HPDE6-E6E7 (cell line): ENCODE data around the gene TOX2.

Experiments used
- DNase-seq: peaks from one replicate; pipeline ENCODE4 v3.0.0; 2011; ENCODE audit warnings: missing footprints; ENCODE audit errors: extremely low spot score

TOX2 gene

DNA sequence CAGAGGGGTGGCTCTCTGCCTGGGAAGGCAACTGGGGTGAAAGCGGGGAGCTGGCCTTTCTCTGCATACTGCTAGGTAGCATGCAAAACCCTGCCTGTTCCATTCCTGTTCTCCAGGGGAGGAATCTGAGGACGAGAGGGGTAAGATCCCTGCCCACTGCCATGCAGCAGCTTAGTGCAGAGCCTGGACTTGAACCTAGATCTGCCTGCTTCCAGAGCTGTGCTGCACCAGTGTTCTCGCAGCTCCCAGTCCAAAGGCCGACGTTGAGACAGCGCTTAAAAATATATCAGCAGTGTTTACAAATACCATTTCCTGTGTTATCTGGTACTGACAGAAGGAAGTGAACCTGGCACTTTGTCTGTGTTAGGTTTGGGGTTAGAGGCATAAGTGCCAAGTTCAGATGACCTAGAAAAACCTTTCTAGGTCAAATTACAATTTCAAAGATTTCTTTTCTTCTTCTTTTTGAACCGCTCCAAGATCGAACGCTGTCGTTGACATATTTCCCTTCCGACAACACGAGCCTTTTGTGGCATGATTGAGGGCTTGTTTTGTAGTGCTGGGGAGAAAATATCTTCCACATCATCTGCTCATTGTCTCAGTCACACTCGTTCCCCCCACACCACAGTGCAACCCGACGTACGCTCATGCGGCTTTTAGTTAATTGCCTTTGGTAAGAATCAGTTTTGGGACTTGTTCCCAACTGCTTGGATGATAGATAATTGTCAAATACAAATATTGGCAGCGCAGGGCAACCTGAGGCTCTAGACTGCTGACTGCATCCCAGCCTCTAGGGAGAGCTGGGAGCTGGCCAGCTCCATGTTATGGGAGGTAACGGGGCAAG, 44.6 kb downstream of the TOX2 start:
- DNase-seq, result no peak

DNA sequence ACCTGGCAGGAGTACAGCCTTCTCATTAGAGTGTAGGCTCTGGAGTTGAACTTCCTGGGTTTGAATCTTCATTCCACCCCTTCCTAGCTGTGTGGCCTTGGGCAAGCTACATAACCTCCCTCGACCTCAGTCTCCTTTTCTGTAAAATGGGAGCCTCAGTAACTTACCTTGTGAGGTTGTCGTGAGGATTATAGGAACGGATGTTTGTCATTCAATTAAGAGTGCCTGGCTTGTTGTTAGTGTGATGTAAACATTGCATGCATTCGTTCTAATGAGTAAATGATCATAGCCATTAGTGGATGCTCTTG, 45.2 kb downstream of the TOX2 start:
- DNase-seq, result no peak

DNA sequence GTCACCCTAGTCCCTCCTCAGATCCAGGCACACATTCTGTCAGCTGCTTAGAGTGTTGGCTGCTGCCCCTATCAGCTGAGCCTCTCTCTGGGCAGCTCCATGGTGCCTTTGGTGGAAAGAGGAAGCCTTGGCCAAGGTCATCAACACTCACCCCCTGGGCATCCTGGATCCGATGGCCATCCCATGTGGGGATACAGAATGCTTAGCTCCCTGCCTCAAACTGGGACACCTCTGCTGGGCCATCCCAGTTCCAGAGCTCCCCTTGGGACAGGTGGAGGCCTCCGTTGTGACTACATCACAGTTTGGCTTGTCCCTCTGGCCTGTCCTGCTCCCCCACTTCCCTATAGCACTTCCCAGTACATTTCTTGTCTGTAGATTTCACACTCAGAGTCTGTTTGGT, 45.6 kb downstream of the TOX2 start:
- no peak for DNase-seq

DNA sequence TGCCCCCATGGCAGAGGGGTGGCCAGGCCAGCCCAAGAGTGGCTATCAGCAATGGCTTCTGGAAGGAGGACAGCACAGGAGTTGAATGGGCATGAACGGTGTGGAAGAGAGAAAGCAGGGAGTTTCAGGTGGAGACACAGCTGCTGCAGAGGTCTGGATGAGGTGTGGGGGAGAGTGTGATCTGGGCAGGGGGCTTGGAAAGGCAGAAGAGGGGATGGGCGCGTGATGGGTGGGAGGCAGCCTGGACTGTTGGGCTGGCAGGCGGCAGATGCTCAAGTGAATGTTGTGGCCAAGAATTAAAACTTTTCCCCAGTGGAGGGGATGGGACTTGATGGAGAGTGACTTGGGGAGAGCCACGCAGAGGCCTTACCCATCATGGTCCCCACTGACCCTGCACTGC, 46.5 kb downstream of the TOX2 start:
- DNase-seq, result no peak

DNA sequence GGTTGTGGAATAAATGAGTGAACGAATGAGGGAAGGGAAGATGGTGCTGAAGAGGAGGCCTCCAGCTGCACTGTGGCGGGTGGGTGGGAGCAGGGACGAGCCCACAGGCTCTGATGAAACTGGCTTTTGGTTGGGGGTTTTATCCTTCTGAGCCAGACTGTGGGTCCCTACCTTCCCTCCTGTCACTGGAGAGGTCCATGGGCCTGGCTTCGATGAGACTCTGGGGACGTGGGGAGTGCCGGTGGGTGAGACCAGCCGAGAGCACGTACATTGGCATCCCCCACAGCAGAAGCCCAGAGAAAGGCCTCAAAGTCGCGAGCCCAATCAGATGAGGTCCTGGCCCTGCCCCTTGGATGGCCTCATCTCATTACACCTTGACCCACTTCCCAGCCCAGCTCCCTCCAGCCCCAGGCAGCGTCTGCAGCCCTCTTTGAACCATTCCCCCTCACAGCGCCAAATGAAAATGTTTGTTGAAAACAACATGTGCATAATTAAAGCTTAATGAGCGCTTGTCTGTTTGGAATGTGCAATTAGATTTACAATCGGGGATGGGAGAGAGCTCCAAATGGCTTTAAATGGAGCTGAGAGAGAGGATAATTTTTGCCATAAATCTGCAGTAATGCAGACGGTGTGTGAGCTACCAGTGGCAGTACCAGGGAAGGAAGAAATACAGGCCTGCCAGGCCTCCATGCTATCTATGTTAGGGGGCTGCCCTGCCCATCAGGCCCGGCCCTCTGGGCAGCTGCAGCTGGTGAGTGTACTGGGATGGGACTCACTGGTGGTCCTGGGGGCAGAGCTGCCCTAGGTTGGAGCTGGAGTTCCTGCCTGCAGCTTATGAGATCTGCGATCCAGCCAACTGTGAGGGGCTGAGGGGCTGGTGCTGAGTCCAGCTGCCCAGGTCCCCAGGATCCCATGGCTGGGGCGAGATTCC, 47.2 kb downstream of the TOX2 start:
- DNase-seq, result no peak

DNA sequence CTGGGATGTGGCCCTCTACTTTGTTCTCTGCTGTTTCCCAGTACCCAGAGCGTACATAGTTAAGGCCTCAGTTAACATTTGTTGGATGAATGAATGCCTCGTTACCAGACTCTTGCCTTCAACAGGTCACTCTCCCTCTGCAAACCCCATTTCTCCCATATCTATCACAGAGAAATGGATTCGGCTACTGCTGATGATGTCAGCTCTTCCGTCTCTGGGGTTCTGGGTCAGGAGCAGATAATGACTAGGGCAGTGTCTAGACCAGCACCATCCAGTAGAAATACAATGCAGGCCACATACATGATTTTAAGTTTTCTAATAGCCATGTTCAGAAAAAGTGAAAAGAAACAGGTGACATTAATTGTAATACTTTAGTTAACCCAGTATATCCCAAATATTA, 47.9 kb downstream of the TOX2 start:
- no peak for DNase-seq

DNA sequence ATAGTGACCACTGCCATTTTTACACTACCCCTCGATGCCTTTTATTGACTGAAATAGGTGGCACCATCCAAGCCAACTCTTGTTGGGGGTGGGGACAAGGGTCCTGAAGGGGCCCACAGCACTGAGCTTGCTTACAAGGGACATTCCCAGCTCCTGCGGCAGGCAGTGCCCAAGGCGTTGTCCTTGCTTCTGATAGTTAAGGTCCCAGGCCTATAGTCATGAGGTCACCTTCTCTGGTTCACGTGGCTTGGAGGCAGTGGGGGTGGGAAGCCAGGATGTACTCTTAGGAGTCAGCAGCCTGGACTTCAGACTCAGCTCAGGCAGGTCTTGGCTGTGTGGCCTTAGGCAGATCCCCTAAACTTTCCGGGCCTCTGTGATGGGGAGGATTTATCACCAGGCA, 48.6 kb downstream of the TOX2 start:
- DNase-seq, result no peak

DNA sequence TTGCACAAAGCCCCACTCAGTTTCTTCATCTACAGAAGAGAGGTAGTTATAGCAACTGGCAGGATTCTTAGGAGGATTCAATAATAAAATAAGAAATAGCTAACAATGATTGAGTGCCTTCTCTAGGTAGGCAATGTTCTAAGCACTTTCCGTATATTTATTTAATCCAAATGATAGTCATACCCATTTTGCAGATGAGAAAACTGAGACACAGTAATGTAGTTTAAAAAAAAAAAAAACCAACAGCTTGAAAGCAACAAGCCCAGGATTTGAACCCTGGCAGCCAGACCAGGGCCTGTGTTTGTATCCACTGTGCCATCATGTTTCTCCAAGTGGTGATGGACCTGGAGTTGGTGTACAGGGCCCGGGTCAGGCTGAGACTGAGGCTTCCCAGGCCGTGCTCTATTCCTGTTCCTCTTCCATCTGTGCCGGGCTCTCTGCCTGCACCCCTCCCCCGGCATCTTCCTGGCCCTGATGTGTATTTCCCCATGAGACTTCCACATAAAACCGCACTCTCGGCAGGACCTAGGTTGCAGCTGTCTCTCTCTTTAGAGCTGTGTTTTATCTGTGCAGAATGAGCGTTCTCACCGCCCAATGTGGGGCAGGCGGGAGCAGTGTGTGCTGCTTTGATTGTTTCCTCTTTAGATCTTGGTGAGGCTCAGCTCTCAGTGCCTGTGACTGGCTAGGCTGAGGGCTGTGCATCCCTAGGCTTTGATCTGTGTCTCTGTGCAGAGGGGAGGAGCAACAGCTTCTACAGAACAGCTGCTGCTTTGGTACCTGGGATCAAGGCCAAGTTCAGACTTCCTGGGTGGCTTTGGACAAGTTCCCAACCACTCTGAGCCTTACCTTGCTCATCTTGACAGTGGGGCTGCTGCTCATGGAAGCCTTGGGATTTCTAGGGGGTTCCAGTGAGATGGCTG, 49.5 kb downstream of the TOX2 start:
- no peak for DNase-seq

DNA sequence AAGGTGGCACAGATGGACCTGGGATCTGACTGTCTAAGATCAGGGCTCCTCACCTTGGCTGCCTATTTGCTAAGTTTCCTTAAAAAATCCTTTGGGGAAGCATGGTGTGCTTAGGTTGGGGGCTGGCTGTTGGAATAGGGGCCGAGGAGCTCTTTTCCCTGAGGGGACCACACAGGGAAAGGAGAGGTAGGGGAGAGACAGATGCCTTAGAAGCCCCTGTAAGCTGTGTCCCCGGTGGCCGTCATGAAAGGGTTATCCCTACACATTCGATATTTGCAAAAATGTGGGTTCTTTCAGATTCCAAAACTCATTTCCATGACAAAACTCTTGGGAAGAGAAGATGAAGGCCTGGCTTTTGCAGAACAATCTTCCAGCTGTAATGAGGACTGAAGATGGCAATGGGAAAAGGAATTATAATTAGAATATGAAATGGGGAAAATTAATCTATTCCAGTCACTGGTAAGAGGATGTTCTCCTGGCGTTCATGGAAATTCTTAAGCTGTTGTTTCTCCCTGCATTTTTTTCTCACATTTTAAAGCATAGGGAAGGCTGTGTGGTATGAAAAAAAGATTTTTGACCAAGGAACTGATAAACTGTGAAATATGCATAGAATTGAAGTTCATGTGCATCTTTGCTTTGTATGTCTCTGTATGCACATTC, 53.8 kb downstream of the TOX2 start:
- DNase-seq, result no peak

DNA sequence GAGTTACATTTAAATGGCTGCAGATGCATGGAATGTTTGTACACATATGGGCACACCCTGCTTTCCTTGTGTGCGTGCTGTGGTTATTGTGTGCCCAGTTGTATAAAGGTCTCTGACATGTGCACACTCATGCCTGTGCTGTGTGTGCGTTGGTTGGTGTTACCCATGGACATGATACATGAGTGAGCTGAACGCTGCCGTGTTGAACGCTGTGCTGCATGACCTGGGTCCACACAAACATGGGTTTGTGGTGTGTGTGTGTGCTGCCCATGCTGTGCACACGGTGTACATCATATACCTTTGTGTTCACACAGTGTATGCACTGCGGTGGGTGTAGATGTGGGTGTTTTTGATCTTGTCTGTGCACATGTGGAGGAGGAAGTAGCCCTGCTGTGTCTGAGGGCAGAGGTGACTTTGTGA, 54.4 kb downstream of the TOX2 start:
- DNase-seq, result no peak

DNA sequence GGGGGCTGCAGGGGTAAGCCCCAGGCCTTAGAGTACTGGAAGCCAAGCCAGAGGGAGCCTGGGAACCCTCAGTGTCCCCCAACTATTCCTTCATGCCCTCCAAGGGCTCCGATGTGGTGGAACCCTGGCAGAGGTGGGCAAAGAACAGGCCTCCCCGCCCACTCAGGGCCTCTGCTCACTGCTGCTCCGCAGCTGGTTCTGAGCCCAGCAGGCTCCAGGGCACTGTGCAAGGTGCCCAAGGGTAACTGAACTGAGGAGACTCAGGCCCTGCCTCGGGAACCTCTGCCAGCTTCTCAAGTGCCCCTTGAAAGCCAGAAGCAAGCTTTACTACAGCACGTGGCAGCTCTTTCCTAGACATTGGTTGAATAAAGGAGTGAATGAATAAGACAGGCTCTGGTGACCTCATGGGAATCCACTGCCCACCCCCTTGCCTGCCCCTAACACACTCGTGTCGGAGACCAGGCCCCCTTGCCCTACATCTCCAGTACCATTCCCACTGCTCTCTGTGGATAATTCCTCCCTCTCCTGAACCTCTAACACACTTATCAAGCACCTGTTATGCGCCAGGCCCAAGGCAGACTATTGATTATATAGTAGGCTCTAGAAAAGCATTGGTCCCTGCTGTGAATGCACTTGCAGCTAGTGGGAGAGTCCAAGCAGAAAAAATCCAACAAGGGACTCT, 55.0 kb downstream of the TOX2 start:
- no peak for DNase-seq

DNA sequence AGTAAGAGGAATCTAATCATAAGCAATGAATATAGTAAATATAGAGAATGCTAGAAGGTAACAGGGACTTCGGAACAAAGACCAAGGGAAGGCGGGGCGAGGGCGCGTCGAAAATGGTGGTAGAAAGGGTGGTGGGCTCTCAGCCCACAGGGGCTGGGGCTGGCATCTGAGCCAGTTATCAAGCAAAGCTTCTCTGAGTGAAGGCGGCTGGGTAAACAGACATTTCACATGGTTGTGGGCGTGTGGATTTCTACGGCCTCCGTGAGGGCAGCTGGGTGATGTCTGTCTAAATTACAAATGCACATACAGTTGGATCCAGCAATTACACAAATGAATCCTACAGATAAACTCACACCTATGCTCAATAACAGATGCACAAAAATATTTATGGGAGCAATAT, 56.6 kb downstream of the TOX2 start:
- DNase-seq, result no peak

DNA sequence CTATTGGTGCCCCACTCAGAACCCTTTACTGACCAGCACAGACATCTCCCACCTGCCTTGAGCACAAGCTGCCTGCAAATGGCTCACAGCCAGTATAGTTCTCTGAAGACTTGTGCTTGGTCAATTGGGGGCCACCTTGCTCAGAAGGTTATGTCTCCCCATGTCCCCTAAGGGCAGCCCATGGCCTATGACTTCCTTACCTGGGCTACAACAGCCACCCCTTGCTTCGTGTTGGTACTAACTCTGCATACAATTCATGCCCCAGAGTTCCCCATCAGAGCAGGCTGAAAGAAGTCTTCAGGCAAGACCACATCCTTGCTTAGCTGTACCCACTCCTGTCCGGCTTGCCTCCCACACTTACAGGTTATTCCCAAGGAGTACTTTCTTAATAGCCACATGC, 57.4 kb downstream of the TOX2 start:
- no peak for DNase-seq

DNA sequence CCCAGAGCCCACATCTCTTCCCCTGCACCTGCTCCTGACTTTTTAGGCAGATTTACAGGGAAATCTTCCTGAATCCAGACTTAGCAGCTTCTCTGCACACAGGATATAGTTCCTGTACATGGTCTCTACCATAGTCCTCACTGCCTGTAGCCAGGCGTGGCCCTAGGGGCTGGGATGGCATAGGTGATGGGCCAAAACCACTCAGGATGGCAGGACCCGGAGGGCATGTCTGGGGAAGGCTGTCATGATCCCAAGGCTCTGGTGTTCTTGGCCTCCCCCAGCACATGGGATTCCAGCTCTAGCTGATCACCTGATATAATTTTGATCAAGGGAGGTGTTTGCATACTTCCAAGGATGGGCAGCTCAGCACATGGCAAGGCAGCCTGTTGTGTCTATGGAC, 58.0 kb downstream of the TOX2 start:
- no peak for DNase-seq

DNA sequence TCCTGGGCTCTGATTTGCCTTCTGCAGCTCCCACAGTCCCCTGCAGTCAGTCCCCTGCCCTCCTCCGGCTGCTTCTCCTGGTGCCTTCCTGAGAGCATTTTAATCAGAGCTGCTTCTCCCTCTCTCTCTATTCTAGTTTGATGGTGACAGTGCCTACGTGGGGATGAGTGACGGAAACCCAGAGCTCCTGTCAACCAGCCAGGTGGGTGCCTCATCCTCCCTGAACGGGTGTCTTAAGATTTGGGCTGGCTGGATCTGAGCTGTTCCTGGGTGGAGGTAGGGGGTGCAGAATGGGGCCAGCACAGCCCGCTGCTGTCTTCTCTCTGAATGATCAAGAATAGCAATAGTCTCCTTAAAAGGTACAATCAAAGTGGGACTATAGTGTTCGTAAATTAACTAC, 58.6 kb downstream of the TOX2 start:
- no peak for DNase-seq

DNA sequence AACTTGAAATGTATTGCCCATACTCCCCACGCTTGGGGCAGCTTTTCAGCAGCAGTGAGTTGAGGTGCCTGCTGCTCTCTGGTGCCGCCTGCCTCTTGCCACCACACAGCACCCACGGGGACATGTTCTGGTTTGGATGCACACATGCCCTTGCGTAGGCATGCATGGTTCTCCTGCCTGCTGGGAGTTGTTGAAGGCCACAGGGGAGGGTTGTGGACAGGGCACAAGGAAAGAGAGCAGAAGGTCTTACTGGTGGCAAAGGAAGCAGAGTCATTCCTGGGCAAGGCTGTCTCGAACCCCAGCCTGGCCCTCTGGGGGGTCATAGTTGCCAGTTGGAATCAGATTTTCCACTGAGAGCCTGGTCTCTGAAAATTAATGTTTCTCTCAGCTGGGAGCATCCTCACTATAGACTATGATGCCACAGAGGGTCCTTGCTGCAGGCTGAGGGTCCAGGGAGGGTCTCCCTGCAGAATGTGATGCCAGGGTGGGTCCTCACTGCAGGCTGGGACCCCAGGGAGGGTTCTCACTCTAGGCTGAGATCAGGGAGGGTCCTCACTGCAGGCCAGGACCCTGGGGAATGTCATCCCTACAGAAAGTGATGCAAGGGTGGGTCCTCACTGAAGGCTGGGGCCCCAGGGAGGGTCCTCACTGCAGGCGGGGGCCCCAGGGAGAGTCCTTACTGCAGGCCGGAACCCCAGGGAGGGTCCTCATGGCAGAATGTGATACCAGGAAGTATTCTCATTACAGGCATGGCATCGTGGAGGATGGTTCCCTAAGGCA, 59.2 kb downstream of the TOX2 start:
- DNase-seq, result no peak

DNA sequence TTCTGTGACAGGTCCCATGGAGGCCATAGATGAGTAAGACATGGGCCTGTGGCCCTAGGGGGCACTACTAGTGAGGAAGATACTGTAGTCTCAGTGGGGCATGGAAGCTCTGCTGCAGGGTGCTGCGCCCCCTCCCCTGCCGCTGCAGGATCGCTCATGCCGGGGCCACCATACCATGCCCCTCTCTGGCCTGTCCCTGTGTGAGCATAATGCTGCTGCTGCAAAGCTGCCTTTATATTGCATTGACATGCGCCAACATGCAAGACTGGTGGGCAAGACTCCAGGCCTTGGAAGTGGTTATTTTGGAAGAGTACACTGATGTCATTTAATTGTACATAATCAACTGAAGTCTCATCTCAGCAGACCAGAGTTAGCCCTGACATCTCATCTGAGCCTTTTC, 60.0 kb downstream of the TOX2 start:
- no peak for DNase-seq

DNA sequence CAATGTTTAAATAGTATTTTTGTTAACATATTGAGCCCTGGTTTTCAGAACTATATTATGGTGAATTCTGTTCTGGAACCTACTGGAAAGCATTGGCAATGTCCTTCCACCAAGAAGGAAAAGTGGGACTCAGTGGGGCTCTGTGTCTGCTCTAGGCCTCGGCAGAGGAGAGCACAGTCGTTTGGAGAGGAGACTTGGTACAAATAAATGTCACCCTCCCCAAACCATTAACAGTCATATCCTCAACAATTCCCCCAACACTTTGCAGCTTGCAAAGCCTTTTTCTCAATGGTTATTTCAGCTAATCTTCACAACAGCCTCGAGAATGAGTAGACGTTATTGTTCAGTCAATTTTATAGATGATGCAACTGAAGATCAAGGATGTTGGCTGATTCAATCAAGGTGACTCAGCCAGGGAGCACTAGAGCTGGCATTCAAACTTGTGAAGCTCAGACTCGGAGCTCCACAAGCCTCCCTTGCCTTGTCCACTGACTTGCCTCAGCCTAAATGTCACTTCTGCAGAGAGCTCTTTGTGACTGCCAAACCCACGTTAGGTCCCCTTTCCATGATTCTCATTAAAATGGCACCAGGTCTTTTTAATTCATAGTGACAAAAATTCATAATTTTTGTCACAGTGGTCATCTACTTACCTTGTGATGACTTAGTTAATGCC, 60.6 kb downstream of the TOX2 start:
- DNase-seq, result peak; percentile 97

DNA sequence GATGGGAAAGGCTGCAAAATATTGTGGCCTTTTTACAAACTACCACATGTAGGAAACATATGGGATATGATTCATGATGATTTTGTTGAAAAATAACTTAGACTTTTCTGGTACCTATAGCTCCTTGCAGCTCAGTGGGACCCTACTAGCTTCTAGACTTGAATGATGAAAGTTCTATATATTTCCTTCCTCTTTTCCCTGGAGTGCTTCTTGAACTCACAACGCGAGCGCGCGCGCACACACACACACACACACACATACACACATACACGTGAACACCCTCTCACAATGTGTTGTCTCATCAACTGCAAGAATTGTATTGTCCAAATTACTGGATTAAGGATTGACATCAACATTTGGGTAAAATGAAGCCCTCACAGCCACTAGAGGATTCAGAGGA, 61.9 kb downstream of the TOX2 start:
- DNase-seq, result no peak

DNA sequence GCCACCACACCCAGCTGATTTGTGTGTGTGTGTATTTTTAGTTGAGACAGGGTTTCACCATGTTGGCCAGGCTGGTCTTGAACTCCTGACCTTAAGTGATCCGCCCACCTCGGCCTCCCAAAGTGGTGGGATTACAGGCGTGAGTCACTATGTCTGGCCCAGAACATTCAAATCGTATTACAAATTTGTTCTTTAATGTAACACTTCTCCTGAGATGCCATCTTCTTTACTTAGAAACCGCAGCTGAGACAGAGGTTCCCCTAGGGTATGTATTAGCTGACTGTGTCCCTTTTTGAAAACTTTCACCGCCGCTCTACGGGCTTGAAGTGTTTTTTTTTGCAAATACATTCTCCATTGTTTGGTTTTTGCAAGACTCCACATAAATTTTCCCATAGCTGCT, 62.6 kb downstream of the TOX2 start:
- DNase-seq, result no peak
